Measurements from ENCODE around the gene MDK. TPM values are rescaled to one million over a fixed set of nuclear protein-coding genes. Genes with fewer than 3 reads are reported as not detected.

Gene MDK
- total RNA-seq, 1 experiment from 2014 or later: 286 TPM

GRCh38 chr11:46361283-46362155 is 19.9 kb upstream of the MDK start:
- Histone ChIP-seq H2AFZ (ENCODE audit: low read depth, low read length, poor library complexity, severe bottlenecking) (no peak overlapping the region), H3K36me3 (ENCODE audit: control insufficient read depth in 1 of 2, insufficient read depth in 2 of 2, low read length in 2 of 2) (no peaks in the 10 kb centered on the region), H3K9me2 (ENCODE audit: insufficient read depth) (no peaks in the 10 kb centered on the region), H3K9me3 (ENCODE audit: control insufficient read depth in 1 of 2, insufficient read depth in 1 of 2, low read depth in 1 of 2, low read length in 2 of 2) (no peaks in the 10 kb centered on the region), H3K9ac (ENCODE audit: low read length) (no peak overlapping the region), H3K4me1 (ENCODE audit: control insufficient read depth in 1 of 2, insufficient read depth in 2 of 2, low read length in 2 of 2) (peaks cover 20 to 40% of the 10 kb centered on the region in 2 experiments), H3K4me2 (ENCODE audit: low read length) (no peak overlapping the region), H3K4me3 (replicated peaks in 1 of 2; ENCODE audit: low read depth in 1 of 2, low read length in 2 of 2) (no peak overlapping the region), H4K20me1 (ENCODE audit: insufficient read depth) (no peaks in the 10 kb centered on the region), H3K27me3 (ENCODE audit: insufficient read depth, low read length) (no peaks in the 10 kb centered on the region), H3K79me2 (ENCODE audit: insufficient read depth, low read length) (peaks cover 63% of the 10 kb centered on the region), H3K27ac (ENCODE audit: low read depth, low read length) (peak overlapping the region; percentile 47; the same call in 1 of the 2 replicates)
- DNase-seq (ENCODE audit: low read depth, low spot score) (no peak), ATAC-seq (no peak)
- RAD21 ChIA-PET (ENCODE audit: low non-redundant PET in 1 of 2, low total read pairs in 2 of 2, uncharacterized antibody in 2 of 2, unreplicated experiment in 2 of 2): no interaction called here
- TF ChIP-seq EGR1 (IDR thresholded peaks at IDR 0.05; ENCODE audit: low read depth) (no peak), EZH2 (IDR thresholded peaks at IDR 0.05) (no peak), ZBTB33 (IDR thresholded peaks at IDR 0.05; ENCODE audit: extremely low read depth, insufficient replicate concordance, low read length) (no peak), POLR2A (IDR thresholded peaks at IDR 0.05; ENCODE audit: borderline replicate concordance, extremely low read depth, insufficient read depth, insufficient read length) (no peak), SP1 (IDR thresholded peaks at IDR 0.05; ENCODE audit: low read depth) (no peak)
- intact Hi-C loops (cut with micrococcal nuclease): no loop called here
- BruUV-seq (replicated peaks): no TSS peak
- POLR2A ChIA-PET: interaction anchor here (0.8 kb wide), 1 partner anchor 118 kb away, joined by 3 read pairs; no protein-coding TSS in a partner anchor
- CTCF ChIA-PET: interaction anchor here (2.2 to 2.5 kb wide), 2 partner anchors 9 to 22 kb away, joined by 6 to 10 read pairs; no protein-coding TSS in a partner anchor
